T-helper 2 cell treated with Interferon-gamma antibody and Interleukin-4, amounts not matched to agents 100 ng/mL and 5 ng/mL, for 36 hours (primary cell): ENCODE measurements around the gene GORASP1. TPM values are rescaled to one million over a fixed set of nuclear protein-coding genes. Genes with fewer than 3 reads are reported as not detected.
"Not testable (repeated sequence)": the region's sequence is repeated elsewhere in the genome, so short reads cannot be mapped to it uniquely, and the experiment has no call there.

ENCODE experiments used
- intact Hi-C: fragments of 100-400 bp; cut with micrococcal nuclease; formaldehyde crosslinking; loops from one replicate; pipeline ENCODE4 v1.15.1; 2023
- total RNA-seq: library from RNA; stranded (reverse); gene quantifications from 2 replicates; pipeline ENCODE4 v1.2.3, GENCODE V29; 2022

The GORASP1 gene
- total RNA-seq, 1 donor from 2014 or later: 27.4 TPM

DNA sequence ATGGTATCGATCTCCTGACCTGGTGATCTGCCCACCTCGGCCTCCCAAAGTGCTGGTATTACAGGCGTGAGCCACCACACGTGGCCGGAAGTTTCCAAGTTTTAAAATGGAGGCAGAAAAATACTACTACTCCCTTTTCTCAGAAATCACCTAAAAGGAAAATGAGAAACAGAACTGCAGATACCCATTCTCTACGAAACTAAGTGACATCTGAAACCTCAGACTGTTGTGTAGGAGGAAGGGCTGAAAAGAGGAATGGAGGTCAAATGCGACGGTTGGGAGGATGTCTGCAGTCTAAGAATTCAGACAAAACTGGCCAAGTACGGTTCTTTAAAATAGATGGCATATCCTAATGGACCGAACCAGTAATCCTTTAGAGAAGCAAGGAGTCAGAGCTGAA lies 31.5 kb downstream of the GORASP1 start:
- intact Hi-C loops: no loop called here

DNA sequence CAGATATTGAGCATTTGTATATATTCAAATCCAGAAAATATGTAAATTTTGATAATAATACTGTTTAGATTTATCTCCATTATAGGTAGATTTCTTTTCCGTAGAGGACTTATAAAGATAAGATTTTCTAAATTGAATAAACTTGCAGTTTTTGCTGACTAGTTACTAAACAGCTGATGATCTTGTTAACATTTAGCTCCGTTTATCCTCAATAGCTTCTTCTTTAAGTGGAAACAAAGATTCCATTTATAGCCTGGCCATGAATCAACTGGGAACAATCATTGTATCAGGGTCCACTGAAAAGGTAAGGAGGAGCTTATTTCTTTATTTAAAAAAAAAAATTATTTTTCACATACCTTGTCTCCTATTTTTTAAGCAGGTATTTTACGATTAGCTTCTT lies 38.9 kb downstream of the GORASP1 start:
- intact Hi-C loops: no loop called here

DNA sequence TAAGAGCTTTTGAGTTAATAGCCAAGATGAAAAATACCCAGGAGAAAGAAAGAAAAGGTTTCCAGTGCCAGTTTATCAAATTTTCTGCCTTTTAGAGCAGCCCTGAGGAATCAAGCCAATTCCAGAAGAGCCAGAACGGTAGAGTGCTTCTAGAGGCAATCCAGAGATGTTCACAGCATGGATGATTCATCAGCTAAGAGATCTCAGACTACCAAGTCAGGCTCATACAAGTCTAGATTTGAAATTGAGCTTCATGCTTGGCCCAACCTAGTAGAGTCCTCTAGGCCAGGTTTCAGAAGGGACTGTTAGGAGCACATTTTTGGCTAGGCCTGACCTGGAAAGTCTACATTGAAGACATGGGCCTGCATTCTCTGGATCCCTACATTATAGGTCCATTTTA lies 40.1 kb downstream of the GORASP1 start:
- intact Hi-C loops: no loop called here

DNA sequence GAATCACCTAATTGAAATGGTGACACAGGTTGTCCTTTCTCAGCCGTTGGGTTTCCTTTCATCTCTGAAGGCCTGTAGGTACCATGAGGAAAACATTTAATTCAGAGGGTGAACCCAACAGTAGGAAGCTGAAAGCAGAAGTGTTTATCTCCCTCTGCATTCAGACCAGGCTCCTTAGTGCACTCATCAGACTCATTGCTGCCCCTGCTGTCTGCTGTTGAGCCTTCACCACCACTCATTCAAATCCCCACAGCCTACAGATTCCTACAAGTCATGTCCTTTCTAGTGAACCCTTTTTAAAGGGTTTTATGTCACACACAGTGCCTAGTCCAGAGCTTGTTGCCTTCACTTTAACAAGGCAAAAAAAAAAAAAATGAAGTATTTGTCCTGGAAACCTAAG lies 42.2 kb downstream of the GORASP1 start:
- intact Hi-C loops: loop anchor here (2.0 kb wide), 1 partner anchor 14 kb away; no protein-coding TSS in a partner anchor

DNA sequence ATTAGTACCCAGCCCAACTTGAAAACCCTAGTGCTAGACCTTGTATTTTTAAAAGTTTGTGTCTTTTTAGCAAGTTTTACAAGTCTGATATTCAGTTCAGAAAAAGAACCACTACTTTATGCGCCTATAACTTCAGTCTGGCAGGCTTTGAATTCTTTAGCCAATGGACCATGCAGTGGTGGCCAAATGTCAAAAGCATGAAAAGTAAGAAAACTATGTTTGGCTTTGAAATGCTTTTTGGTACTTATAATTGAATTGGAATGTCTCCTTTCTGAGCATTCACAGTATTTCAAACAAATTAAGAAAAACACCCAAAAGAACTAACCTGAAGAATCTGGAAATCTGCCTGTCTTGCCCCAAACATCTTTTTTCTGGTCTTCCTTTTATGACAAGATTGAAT lies 42.8 kb downstream of the GORASP1 start:
- intact Hi-C loops: loop anchor here (2.0 kb wide), 1 partner anchor 14 kb away; no protein-coding TSS in a partner anchor

DNA sequence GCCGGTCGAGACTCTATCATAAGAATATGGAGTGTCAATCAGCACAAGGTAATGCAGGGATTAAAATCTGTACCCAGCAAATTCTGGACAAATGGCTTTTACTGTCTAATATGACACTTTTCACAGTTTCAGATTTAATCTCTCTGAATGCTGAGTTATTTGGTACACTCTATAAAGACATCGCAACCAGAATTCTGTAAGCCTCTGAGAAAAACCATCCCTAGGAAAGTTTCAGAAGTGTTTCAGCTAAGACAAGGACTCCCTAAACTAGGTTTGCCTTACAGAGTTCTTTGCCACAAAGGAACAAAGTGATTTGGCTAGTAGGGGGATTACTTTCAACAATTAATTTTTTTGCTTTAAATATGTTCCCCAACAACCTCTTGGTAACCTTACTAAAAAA lies 44.3 kb downstream of the GORASP1 start:
- intact Hi-C loops: no loop called here

DNA sequence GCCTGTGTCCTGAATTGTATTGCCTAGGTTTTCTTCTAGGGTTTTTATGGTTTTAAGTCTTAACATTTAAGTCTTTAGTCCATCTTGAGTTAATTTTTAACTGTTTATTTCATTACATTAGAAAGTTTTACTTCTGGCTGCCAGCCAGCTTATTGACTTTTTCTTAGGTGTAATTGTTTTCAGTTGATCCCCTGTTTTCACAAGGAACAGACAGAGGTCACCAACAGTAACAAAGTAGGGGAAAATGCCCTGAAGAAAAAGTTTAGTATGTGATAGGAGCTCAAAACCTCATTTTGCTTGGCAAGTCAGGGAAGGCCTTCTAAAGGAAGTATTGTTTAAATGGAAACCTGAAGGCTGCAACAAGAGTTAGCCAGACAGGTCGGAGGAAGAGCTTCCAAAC lies 45.2 kb downstream of the GORASP1 start:
- intact Hi-C loops: no loop called here

DNA sequence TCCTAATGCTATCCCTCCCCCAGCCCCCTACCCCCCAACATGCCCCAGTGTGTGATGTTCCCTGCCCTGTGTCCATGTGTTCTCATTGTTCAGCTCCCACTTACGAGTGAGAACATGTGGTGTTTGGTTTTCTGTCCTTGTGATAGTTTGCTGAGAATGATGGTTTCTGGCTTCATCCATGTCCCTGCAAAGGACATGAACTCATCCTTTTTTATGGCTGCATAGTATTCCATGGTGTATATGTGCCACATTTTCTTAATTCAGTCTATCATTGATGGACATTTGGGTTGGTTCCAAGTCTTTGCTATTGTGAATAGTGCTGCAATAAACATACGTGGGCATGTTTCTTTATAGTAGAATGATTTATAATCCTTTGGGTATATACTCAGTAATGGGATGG lies 46.2 kb downstream of the GORASP1 start:
- intact Hi-C loops: not testable (repeated sequence)

DNA sequence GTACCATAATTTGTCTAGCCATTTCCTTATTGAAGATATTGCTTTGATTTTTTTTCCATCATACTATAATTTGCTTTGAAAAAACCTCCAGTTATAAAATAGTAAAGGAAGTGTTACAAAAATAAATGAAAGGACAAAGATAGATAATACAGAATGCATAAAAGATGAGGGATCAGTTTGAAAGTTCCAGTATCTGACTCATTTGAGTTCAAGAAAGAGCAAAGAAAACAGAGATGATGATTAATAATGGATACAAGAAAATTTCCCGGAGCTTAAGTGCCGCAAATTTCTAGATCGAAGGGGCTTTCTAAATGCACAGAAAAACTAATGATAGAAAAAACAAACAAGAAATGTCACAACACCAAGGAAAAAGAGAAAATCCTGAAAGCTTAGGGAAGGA lies 51.3 kb downstream of the GORASP1 start:
- intact Hi-C loops: no loop called here

DNA sequence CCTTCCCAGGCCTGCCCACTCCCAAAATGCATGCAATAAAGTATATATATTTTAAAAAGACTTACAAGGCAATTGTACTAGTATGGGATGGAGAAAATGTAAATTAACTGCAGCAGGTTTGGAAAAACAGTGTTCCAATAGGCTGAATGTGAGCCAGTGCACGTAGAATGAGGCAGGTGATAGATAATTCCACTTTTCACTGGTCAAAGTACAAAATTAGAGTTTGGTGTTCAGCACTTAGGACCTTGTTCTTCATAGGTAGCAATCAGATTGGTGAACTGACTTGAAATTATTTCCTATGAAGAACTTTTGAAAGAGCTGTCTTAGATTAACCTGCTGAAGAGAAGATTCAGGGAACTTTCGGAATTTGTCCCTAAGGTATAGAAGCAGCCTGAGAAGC lies 53.7 kb downstream of the GORASP1 start:
- intact Hi-C loops: loop anchor here (2.0 to 5.0 kb wide), 3 partner anchors 53 to 234 kb away; partner anchors contain the start of genes GORASP1 and TTC21A

DNA sequence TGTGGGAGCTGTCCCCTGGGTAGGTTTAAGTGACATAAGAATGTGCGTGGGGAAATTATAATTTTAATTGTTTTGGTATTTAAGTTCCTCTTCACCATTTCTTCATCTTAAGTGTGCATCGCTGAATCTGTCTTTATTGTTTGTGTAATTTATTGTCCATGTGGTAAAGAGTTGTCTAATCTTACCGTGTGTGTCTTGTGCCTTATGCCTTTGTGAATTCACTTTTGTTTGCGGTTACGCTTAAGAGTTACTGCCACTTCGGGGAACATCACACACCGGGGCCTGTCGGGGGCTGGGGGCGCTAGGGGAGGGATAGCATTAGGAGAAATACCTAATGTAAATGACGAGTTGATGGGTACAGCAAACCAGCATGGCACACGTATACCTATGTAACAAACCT lies 54.8 kb downstream of the GORASP1 start:
- intact Hi-C loops: loop anchor here (1.0 to 5.0 kb wide), 4 partner anchors 54 to 354 kb away; partner anchors contain the start of genes GORASP1, RPSA and TTC21A

DNA sequence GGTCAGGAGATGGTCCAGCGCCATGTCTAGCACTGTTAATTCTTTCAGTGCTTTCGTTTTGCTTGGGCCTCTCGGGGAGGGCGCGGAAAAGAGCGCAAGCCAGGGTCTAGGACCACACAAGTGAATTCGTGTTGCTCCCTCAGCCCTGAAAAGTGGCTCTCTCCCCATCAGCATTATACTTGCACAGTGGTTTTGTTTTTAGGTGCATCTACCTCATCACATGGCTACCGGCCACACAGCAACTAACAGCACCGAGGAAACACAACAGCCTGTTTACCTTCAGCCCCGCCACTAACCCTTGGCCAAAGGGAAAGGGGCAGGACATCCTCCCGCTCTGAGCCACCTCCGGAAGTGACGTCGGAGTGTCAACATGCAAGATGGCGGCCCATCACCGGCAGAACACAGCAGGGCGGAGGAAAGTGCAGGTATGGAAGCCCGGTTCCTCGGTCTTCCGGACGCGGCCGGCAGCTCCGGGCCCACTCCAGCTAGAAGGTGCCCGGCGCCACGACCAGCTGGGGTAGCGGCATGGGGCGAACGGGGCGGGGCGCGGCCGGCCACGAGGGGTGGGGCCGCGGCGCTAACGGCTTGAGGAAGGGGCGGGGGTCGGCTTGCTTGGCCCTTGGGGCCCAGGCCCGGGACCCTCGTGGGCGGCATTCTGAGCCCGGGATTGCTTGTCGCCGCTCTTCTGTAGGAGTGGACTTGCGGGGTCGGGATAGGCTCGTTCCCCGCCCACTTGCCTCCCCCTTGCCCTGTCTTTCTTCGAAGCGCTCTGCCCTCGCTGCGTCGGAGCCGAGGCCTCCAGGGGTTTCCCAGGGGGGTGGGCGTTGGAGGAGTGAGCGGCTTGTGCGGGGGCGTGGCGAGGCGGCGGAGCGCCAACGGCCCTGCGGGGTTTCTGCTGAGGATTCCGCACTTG lies 55.5 kb downstream of the GORASP1 start, which contains the start of the genes SCN11A and WDR48:
Gene SCN11A, minus strand, starts transcription at position 296 of the 913 bp plus-strand sequence. CDS start 101,582 bp downstream, outside the sequence.
Gene WDR48, plus strand, starts transcription at position 368 of the 913 bp plus-strand sequence. Its CDS starts 10 bp downstream, at position 378.
- intact Hi-C loops: loop anchor here (1.0 to 5.0 kb wide), 6 partner anchors 55 to 1257 kb away; partner anchors contain the start of genes EIF1B, GORASP1, RPSA and TTC21A

DNA sequence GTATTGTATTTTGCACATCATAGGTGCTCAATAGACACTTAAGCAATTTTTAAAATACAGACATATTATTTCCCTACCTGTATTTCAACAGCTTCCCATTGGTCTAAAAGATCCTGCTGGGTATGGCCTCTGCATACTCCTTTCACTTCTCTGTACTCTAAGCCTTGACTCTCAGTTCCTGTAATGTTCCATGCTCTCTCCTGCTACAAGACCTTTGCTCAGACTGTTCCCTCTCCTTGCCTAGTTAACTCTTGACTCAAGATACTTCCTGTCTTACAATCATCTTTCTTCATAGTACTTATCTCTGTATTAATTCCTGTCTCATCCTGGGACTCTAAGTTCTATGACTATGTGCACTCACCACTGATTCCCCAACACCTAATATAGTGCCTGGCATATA lies 57.4 kb downstream of the GORASP1 start:
- intact Hi-C loops: loop anchor here (5.0 kb wide), 2 partner anchors 132 to 237 kb away; no protein-coding TSS in a partner anchor

Other genes starting within 250 kb of the GORASP1 start
- gene SCN11A, start 55.7 kb downstream of the GORASP1 start, total RNA-seq: 0.09 TPM in 1 of 2 replicates, not detected in the other
- 30.6 and 30.9 TPM in 2 replicates for gene WDR48, start 55.6 kb downstream of the GORASP1 start, total RNA-seq
- 1.7 and 1.8 TPM in 2 replicates for gene TTC21A, start 53 bp upstream of the GORASP1 start, total RNA-seq
- 14.8 and 15.2 TPM in 2 replicates for gene CSRNP1, start 46.0 kb upstream of the GORASP1 start, total RNA-seq
- gene XIRP1, start 85.0 kb upstream of the GORASP1 start, total RNA-seq: 0.11 and 0.14 TPM in 2 replicates
- 1.8 and 2.1 TPM in 2 replicates for gene CX3CR1, start 172.4 kb upstream of the GORASP1 start, total RNA-seq
- gene CCR8, start 222.1 kb upstream of the GORASP1 start, total RNA-seq: 12.6 and 13.7 TPM in 2 replicates